ENCODE results near the gene RASEF. TPM values are rescaled to one million over a fixed set of nuclear protein-coding genes. Genes with fewer than 3 reads are reported as not detected.

Gene RASEF
- 1 to 10 TPM in 1 of 2 donors, not detected in 1; 6.6 TPM for total RNA-seq

DNA sequence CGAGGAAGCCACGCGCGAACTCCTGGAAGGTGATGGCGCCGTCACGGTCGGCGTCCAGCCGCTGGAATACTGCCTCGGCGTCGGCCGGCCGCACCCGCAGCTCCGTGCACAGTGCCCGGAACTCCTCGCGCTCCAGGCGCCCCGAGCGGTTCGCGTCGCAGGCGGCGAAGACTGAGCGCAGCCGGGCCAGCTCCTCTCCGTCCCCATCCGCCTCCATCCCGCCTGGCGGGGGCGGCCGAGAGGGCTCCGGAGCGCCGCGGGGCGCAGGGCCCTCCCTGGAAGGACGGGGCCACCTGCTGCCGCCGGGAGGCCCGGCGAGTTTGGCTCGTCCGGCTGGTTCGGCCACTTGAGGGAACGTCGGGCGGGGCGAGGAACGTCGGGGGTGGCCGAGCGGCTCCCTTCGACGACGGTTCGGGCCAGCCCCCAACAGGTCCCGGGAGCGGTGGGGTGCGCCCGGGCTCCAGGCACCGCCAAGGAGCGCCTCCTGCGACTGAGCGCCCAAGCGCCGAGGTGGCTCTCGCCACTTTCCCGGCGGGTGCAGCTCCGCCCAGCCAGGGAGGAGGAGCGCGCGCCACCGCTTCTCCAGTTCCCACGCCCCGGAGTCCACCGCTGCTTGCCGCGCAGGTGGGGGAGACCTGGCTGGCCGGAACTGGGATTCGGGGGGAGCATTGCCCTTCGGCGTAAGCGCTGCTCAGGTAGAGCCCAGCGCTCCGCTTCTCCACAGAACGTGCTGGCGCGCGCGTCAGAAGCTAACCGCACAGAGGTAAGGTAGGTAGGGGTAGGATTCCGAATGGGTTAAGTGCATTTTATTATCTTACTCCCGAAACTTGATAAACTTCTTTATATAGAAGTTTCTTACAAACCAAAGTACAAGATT is at the start of gene RASEF:
Gene RASEF (minus strand): TSS at position 492 of the 877 bp plus-strand sequence. CDS start 275 bp downstream, at position 217.
- TF ChIP-seq, protein P1, sequence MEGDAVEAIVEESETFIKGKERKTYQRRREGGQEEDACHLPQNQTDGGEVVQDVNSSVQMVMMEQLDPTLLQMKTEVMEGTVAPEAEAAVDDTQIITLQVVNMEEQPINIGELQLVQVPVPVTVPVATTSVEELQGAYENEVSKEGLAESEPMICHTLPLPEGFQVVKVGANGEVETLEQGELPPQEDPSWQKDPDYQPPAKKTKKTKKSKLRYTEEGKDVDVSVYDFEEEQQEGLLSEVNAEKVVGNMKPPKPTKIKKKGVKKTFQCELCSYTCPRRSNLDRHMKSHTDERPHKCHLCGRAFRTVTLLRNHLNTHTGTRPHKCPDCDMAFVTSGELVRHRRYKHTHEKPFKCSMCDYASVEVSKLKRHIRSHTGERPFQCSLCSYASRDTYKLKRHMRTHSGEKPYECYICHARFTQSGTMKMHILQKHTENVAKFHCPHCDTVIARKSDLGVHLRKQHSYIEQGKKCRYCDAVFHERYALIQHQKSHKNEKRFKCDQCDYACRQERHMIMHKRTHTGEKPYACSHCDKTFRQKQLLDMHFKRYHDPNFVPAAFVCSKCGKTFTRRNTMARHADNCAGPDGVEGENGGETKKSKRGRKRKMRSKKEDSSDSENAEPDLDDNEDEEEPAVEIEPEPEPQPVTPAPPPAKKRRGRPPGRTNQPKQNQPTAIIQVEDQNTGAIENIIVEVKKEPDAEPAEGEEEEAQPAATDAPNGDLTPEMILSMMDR (IDR thresholded peaks at IDR 0.05): no peak
- Histone ChIP-seq H3K36me3 (no peaks in the 10 kb centered on the region), H3K27ac (no peak within 1 kb of the TSS), H3K4me3 (peak within 1 kb of the TSS; percentile 59), H3K4me1 (ENCODE audit: control insufficient read depth in 1 of 2, low read depth in 2 of 2) (peaks cover 0 to 16% of the 10 kb centered on the region in 2 donors), H3K27me3 (replicated peaks; ENCODE audit: insufficient read depth) (no peaks in the 10 kb centered on the region), H3K9me3 (no peaks in the 10 kb centered on the region)
- no peak for DNase-seq (ENCODE audit: low spot score)
- ATAC-seq (ENCODE audit: insufficient number of reproducible peaks, low FRiP score, low read depth): no peak

DNA sequence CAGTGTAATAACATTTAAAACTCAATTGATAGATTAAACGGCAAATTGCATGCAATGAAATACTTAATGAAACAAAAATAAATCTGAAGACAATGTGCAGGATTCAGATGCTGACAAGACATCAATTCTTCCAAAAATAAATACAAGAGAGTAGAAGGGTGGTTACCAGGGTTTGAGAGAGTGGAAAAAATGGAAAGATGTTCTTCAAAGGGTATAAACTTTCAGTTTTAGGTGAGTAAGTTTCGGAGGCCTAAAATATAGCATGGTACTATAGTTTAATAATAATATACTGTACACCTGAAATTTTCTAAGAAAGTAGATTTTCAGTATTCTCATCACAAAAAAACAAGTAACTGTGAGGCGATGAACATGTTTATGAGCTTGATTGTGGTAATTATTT is 48.2 kb upstream of the RASEF start:
- no peak for ATAC-seq (ENCODE audit: insufficient number of reproducible peaks, low FRiP score, low read depth)

DNA sequence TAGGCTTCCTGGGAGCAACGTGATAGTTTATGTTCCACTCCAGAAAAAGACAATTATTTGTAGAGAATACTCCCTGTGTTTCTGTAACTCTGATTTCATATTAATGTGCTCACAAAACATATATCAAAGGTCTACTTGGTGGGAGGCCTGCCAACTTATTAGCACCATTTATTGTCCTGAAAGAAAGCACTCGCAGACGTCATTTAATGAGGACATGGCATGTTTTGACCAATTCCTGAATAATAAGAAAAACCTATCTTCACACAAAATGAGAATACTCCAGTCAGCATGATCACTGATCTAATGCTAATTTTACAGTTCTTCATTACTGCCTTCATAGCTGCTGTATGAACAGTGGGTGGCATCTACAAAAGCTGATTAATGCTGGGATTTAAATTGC is 46.4 kb upstream of the RASEF start:
- ATAC-seq (ENCODE audit: insufficient number of reproducible peaks, low FRiP score, low read depth) (no peak), DNase-seq (ENCODE audit: low spot score) (no peak)
- Histone ChIP-seq H3K9me3 (peaks cover 6% of the 10 kb centered on the region), H3K27me3 (replicated peaks; ENCODE audit: insufficient read depth) (no peaks in the 10 kb centered on the region), H3K27ac (no peak overlapping the region), H3K4me1 (ENCODE audit: control insufficient read depth in 1 of 2, low read depth in 2 of 2) (no peaks in the 10 kb centered on the region), H3K4me3 (no peak overlapping the region), H3K36me3 (no peaks in the 10 kb centered on the region)
- TF ChIP-seq, protein P1 (IDR thresholded peaks at IDR 0.05): no peak

More for the DNA sequence above, 48.2 kb upstream of the RASEF start:
- DNase-seq (ENCODE audit: low spot score): no peak
- H3K4me1 ChIP-seq (ENCODE audit: control insufficient read depth in 1 of 2, low read depth in 2 of 2): no peaks in the 10 kb centered on the region
- no peak overlapping the region for H3K4me3 ChIP-seq
- no peaks in the 10 kb centered on the region for H3K27me3 ChIP-seq (replicated peaks; ENCODE audit: insufficient read depth)
- no peaks in the 10 kb centered on the region for H3K36me3 ChIP-seq
- no peak overlapping the region for H3K27ac ChIP-seq
- peaks cover 6% of the 10 kb centered on the region for H3K9me3 ChIP-seq
- TF ChIP-seq, protein P1 (IDR thresholded peaks at IDR 0.05): no peak

DNA sequence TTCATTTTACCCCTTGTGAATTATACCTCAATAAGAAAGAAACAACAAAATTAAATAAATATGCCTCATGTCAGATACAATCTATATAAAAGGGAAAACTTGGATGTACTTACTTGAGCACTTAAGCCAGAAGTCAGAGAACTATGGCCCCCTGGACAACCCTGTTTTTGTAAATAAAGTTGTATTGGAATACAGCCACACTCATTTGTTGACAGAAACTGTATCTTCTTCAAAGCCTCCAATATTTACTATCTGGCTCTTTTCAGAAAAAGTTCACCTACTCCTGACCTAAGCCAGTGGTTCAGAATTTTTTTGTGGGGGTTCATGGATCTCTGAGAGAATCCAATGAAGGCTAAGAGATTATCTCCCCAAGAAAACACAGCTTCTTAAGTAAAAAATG is 45.3 kb upstream of the RASEF start:
- no peak overlapping the region for H3K4me3 ChIP-seq
- no peak for ATAC-seq (ENCODE audit: insufficient number of reproducible peaks, low FRiP score, low read depth)
- H3K27ac ChIP-seq: no peak overlapping the region
- DNase-seq (ENCODE audit: low spot score): no peak
- TF ChIP-seq, protein P1 (IDR thresholded peaks at IDR 0.05): no peak
- no peaks in the 10 kb centered on the region for H3K27me3 ChIP-seq (replicated peaks; ENCODE audit: insufficient read depth)
- H3K9me3 ChIP-seq: peaks cover under 1% of the 10 kb centered on the region
- no peaks in the 10 kb centered on the region for H3K36me3 ChIP-seq
- H3K4me1 ChIP-seq (ENCODE audit: control insufficient read depth in 1 of 2, low read depth in 2 of 2): no peaks in the 10 kb centered on the region

DNA sequence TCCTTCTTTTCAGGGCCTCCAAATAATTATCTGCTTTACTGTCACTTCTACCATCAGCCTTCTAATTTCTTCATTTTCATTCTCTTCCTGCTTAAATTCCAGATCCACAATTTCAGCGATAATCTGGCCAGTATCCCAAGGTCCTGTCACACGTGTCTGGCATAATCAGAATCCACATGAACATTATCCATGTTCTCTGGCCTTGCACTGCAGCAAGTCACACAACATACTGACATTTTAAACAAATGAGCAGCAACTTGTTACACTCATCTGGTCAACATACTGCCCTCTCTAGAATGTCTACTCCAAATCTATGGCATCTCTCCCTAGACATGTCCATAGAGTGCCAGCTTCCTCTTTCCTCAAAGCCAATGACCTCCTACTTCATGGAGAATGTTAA is 43.8 kb upstream of the RASEF start:
- Histone ChIP-seq H3K36me3 (no peaks in the 10 kb centered on the region), H3K27me3 (replicated peaks; ENCODE audit: insufficient read depth) (no peaks in the 10 kb centered on the region), H3K4me3 (no peak overlapping the region), H3K9me3 (no peaks in the 10 kb centered on the region), H3K27ac (no peak overlapping the region), H3K4me1 (ENCODE audit: control insufficient read depth in 1 of 2, low read depth in 2 of 2) (no peaks in the 10 kb centered on the region)
- DNase-seq (ENCODE audit: low spot score) (no peak), ATAC-seq (ENCODE audit: insufficient number of reproducible peaks, low FRiP score, low read depth) (no peak)
- TF ChIP-seq, protein P1 (IDR thresholded peaks at IDR 0.05): no peak
